ENCODE results near the gene RTP4.

Gene RTP4

GRCh38 chr3:187323091-187323490 lies 45.1 kb upstream of the RTP4 start:
- no peak for DNase-seq (ENCODE audit: low spot score)
- POLR2A ChIA-PET (ENCODE audit: low non-redundant PET): no interaction called here
- CTCF ChIA-PET: interaction anchor here (0.5 to 2.0 kb wide), 4 partner anchors 158 to 1346 kb away, joined by 3 to 13 read pairs (median 4); no protein-coding TSS in a partner anchor
- no peak overlapping the region for H3K27ac ChIP-seq
- no peak for TF ChIP-seq CTCF (conservative IDR thresholded peaks at IDR 0.05; ENCODE audit: low read depth)

DNA sequence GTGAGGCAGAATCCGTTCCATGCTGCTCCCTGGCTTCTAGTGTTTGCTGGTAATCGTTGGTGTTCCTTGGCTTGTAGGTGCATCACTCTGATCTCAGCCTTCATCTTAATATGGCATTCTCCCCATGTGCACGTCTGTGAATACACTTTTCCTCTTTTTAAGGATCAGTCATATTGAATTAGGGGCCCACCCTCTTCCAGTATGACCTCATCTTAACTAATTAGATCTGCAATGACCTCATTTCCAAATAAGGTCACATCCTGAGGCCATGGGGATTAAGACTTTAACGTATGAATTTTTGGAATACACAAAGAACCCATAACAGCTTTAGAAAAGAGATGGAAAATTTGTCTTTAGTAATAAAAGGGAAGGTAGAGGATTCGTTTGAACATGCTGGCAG lies 42.6 kb upstream of the RTP4 start:
- TF ChIP-seq CTCF (conservative IDR thresholded peaks at IDR 0.05; ENCODE audit: low read depth): no peak
- POLR2A ChIA-PET (ENCODE audit: low non-redundant PET): no interaction called here
- DNase-seq (ENCODE audit: low spot score): no peak
- no peak overlapping the region for H3K27ac ChIP-seq
- CTCF ChIA-PET: interaction anchor here (0.6 kb wide), 1 partner anchor 291 kb away, joined by 3 read pairs; no protein-coding TSS in a partner anchor

DNA sequence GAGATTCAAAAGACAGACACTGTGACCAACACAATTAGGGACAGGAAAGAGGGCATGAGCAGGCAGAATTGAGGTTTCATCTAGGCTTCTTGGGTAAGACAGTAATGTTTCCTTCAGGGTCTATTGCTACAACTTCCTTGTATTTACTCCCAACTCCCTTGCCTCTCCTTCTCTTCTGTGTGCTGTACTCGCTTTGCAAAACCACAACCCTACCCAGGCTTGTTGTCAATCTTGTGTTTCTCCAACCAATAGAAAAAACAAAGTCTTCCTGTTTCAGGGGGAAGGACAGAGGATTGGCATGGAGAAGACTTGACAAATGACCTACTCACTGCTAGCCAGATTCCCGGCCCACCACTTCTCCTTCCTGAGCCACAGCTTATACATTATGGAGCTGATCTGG lies 40.3 kb upstream of the RTP4 start:
- CTCF ChIA-PET: interaction anchor here (0.6 to 1.1 kb wide), 4 partner anchors 9 to 1600 kb away, joined by 3 to 4 read pairs (median 4); no protein-coding TSS in a partner anchor
- POLR2A ChIA-PET (ENCODE audit: low non-redundant PET): no interaction called here
- no peak overlapping the region for H3K27ac ChIP-seq
- TF ChIP-seq CTCF (conservative IDR thresholded peaks at IDR 0.05; ENCODE audit: low read depth): no peak
- no peak for DNase-seq (ENCODE audit: low spot score)

- ChIA-PET CTCF (no interaction called here), POLR2A (ENCODE audit: low non-redundant PET) (no interaction called here)
- DNase-seq (ENCODE audit: low spot score): no peak
- TF ChIP-seq CTCF (conservative IDR thresholded peaks at IDR 0.05; ENCODE audit: low read depth): no peak
- no peak overlapping the region for H3K27ac ChIP-seq
Observed at GRCh38 chr3:187328691-187329090, 39.5 kb upstream of the RTP4 start.

GRCh38 chr3:187334904-187335303 lies 33.3 kb upstream of the RTP4 start:
- DNase-seq (ENCODE audit: low spot score): no peak
- POLR2A ChIA-PET (ENCODE audit: low non-redundant PET): no interaction called here
- CTCF ChIA-PET: no interaction called here

GRCh38 chr3:187336322-187336721 lies 31.9 kb upstream of the RTP4 start:
- CTCF ChIA-PET: no interaction called here

More at GRCh38 chr3:187334904-187335303, 33.3 kb upstream of the RTP4 start:
- no peak for TF ChIP-seq CTCF (conservative IDR thresholded peaks at IDR 0.05; ENCODE audit: low read depth)
- H3K27ac ChIP-seq: no peak overlapping the region

More at GRCh38 chr3:187336322-187336721, 31.9 kb upstream of the RTP4 start:
- no peak for TF ChIP-seq CTCF (conservative IDR thresholded peaks at IDR 0.05; ENCODE audit: low read depth)
- no peak for DNase-seq (ENCODE audit: low spot score)
- no peak overlapping the region for H3K27ac ChIP-seq
- POLR2A ChIA-PET (ENCODE audit: low non-redundant PET): no interaction called here
